8988T (cell line): ENCODE data around the gene GCNT2.
"Not testable (repeated sequence)": the region's sequence is repeated elsewhere in the genome, so short reads cannot be mapped to it uniquely, and the experiment has no call there.

Experiments
- DNase-seq: peaks from one replicate; pipeline ENCODE4 v3.0.0; 2011

GCNT2 gene

DNA sequence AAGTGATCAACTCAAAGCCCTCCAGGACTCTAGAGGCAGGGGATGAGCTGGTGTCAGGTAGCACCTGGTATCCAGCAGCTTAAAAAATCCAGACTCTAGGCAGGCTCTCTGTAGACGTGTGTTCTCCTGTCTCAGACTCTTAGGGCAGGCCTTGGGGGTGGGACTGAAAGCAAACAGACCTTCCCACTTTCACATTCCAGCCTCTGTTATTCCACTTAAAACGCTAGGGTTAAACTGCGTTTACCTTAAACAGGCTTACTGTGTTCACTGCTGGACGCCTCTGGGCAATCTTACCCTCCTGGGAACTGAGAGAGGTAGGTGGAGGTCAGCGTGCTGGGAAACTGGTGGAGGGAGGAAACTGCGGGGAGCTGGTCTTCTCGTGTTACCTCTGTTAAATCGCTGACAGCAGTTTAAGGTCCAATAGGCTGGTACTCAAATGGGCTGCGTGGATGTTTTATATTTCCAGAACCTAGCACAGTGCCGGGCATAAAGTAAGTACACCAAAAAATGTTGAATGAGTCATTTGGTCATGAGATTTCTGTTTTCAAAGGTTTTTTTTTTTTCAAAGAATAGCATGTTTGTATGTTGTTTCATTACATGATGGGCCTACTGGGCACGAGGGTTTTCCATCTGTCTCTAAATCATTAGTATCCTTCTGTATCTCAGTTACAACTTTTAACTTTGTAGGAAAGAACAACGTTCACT is at the start of gene GCNT2:
Gene GCNT2, plus strand, starts transcription at position 248 of the 705 bp plus-strand sequence. CDS start 7,561 bp downstream, outside the sequence.
- no peak for DNase-seq

DNA sequence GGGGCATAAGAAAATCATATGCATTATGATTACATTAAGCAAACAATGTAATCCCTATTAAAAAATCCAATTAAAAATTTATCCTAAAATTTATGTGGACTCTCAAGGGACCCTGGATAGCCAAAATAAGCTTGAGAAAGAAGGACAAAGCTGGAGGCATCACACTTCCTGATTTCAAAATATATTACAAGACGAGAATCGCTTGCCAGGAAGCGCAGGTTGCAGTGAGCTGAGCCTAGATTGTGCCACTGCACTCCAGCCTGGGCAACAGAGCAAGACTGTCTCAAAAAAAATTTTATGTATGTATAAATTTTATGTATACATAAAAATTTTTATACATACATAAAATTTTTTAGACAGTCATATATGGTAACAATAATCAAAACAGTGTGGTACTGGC is 48.5 kb upstream of the GCNT2 start:
- no peak for DNase-seq

DNA sequence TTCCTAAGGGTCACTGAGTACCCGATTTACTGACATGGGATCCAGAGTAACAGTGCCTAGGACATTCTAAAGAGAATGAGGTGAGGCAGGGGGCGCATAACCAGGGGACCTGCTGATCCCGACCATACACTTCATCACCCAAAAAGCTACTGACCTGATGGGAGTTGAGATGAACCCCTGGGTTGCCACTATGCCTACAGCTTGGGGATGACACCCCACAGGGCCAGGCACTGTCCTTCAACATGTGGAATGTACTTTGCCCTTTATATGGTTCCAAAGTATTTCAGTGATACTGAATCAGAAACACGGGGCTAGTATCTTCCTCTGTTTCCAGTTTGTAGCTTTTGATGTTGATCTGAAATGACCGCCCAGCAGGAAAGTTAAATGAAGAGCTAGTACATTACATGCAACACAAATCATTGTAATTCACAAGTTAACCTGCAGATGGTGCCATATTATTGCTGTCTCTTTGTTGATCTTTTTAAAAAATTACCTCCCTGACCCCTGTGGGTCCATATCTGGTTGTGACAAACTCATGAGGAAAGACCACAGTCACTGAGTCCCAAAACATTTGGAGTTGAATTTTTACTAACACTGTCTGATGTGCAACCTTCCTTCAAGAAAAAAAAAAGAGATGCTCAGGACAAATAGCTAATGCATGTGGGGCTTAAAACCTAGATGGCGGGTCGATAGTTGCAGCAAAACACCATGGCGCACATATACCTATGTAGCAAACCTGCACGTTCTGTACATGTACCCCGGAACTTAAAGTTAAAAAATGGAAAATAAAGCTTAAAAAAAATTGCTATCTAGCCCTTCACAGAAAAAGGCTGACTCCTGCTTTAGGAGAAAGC is 42.7 kb upstream of the GCNT2 start:
- peak; percentile 55 for DNase-seq

- no peak for DNase-seq
Measured at GRCh38 chr6:10479939-10480700, 41.0 kb upstream of the GCNT2 start.

DNA sequence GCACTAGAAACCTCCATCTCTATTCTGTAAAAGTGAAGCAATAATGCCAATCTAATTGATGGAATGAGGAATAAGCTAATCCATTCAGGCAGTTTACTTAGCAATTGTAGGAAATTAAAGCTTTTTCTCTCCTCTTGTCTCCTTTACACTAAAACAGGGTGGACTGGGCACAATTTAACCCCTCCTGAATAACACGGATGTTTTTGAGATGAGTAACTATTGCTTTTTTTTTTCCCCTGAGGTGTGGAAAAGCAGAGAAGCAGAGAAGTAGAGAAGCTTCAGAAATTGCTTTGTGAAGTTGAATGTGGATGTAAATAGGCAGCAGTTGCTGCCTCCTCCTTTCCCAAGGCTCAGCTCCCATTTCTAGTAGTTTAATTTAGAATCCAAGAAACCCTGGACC is 40.0 kb upstream of the GCNT2 start:
- DNase-seq = no peak

DNA sequence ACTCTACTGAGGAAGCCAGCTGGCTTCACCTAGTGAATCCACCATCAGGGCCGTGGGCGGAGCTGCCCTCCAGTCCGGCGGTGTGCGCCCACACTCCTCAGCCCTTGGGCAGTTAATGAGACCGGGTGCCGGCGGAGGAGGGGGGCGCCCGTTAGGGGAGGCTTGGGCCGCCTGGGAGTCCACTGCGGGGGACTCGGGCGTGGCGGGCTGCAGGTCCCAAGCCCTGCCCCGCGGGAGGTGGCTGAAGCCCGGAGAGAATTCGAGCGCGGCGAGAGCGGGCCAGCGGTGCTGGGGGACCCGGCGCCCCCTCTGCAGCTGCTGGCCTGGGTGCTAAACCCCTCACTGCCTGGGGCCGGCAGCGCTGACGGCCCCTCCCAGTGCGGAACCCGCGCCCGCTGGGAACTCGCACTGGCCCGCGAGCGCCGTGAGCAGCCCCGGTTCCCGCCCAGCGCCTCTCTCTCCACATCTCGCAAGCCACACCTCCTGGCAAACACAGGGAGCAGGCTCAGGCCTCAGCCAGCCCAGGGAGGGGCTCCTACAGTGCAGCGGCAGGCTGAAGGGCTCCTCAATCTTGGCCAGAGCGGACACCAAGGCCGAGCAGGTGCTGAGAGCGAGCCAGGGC is 38.4 kb upstream of the GCNT2 start:
- DNase-seq = no peak

DNA sequence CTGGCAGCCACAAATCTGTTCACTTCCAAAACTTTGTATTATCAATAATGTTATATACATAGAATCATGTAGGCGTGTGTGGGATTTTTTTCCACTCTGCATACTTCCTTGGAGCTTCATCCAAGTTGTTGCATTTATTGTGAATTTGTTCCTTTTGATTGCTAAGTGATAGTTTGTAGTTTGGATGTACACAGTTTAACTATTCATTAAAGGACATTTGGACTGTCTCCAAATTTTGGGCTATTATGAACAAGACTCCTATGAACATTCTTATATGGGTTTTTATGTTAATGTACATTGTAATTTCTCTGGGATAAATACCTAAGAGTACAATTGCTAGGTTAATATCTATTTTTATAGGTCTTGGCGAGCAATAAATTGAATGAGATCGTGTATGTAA is 36.2 kb upstream of the GCNT2 start:
- no peak for DNase-seq

- DNase-seq = no peak
Measured at GRCh38 chr6:10485406-10485805, 35.7 kb upstream of the GCNT2 start.

GRCh38 chr6:10486215-10486614 is 34.9 kb upstream of the GCNT2 start:
- DNase-seq = no peak

- DNase-seq = not testable (repeated sequence)
Measured at GRCh38 chr6:10486944-10487588, 34.1 kb upstream of the GCNT2 start.

GRCh38 chr6:10487668-10488327 is 33.4 kb upstream of the GCNT2 start:
- no peak for DNase-seq

GRCh38 chr6:10491463-10491862 is 29.7 kb upstream of the GCNT2 start:
- no peak for DNase-seq

- DNase-seq = not testable (repeated sequence)
Measured at GRCh38 chr6:10491905-10492304, 29.2 kb upstream of the GCNT2 start.

GRCh38 chr6:10495029-10495428 is 26.1 kb upstream of the GCNT2 start:
- DNase-seq = no peak

GRCh38 chr6:10505529-10505928 is 15.6 kb upstream of the GCNT2 start:
- DNase-seq = no peak

GRCh38 chr6:10507298-10507697 is 13.9 kb upstream of the GCNT2 start:
- DNase-seq = no peak

- DNase-seq = no peak
Measured at GRCh38 chr6:10507715-10508114, 13.4 kb upstream of the GCNT2 start.

GRCh38 chr6:10510592-10511367 is 10.4 kb upstream of the GCNT2 start:
- peak; percentile 31 for DNase-seq

- no peak for DNase-seq
Measured at GRCh38 chr6:10511477-10511876, 9.7 kb upstream of the GCNT2 start.

DNA sequence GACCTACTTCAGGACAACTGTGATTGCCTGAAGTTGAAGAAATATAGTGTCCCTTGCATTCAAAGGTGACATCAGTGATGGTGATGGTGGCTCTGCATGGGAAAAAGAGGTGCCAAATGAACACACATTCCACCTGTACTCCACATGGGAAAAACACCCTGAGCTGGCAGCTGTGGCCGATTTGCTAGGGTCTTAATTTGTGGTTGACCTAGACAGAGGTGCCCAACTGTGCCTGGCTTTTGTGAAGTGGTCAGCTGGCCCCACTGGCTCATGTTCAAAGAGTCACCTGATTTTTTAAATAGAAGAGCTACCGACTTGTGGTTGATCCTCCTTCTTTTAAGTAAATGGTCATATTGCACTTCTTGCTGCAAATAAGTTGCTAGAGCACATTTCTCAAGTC is 7.6 kb upstream of the GCNT2 start:
- DNase-seq = no peak
